Activated gamma-delta T cell treated with Interleukin-2 at 50 U/mL for 16 hours (primary cell): ENCODE results near the gene SPARCL1.

Experiments
- DNase-seq: peaks from one replicate; pipeline ENCODE4 v3.0.0-alpha.2; 2020

Gene SPARCL1

GRCh38 chr4:87541521-87541920, 12.3 kb upstream of the SPARCL1 start:
- DNase-seq, result no peak

- DNase-seq, result no peak
Measured at GRCh38 chr4:87540146-87541058, 11.2 kb upstream of the SPARCL1 start.

- DNase-seq, result no peak
Measured at GRCh38 chr4:87532907-87533306, 3.7 kb upstream of the SPARCL1 start.

- DNase-seq, result no peak
Measured at GRCh38 chr4:87532109-87532508, 2.9 kb upstream of the SPARCL1 start.

GRCh38 chr4:87531621-87532020, 2.4 kb upstream of the SPARCL1 start:
- no peak for DNase-seq

- no peak for DNase-seq
Measured at GRCh38 chr4:87530868-87531267, 1.7 kb upstream of the SPARCL1 start.

GRCh38 chr4:87530229-87530628, 1.1 kb upstream of the SPARCL1 start:
- no peak for DNase-seq

- DNase-seq, result no peak
Measured at GRCh38 chr4:87527431-87528220, 1.6 kb downstream of the SPARCL1 start.

GRCh38 chr4:87525636-87526295, 3.4 kb downstream of the SPARCL1 start:
- no peak for DNase-seq

GRCh38 chr4:87524456-87524855, 4.7 kb downstream of the SPARCL1 start:
- DNase-seq, result no peak

GRCh38 chr4:87523307-87523706, 5.9 kb downstream of the SPARCL1 start:
- DNase-seq, result no peak

- DNase-seq, result no peak
Measured at GRCh38 chr4:87521757-87522374, 7.3 kb downstream of the SPARCL1 start.

GRCh38 chr4:87521319-87521718, 7.9 kb downstream of the SPARCL1 start:
- DNase-seq, result no peak

- DNase-seq, result no peak
Measured at GRCh38 chr4:87517621-87518020, 11.6 kb downstream of the SPARCL1 start.

GRCh38 chr4:87516683-87517082, 12.5 kb downstream of the SPARCL1 start:
- DNase-seq, result no peak

- no peak for DNase-seq
Measured at GRCh38 chr4:87512400-87512799, 16.8 kb downstream of the SPARCL1 start.

GRCh38 chr4:87511500-87511899, 17.7 kb downstream of the SPARCL1 start:
- DNase-seq, result no peak

GRCh38 chr4:87510747-87511146, 18.4 kb downstream of the SPARCL1 start:
- DNase-seq, result no peak

GRCh38 chr4:87506974-87507701, 22.0 kb downstream of the SPARCL1 start:
- DNase-seq, result no peak

- DNase-seq, result no peak
Measured at GRCh38 chr4:87505862-87506261, 23.3 kb downstream of the SPARCL1 start.

GRCh38 chr4:87502580-87503238, 26.5 kb downstream of the SPARCL1 start:
- no peak for DNase-seq

GRCh38 chr4:87500092-87500462, 29.1 kb downstream of the SPARCL1 start:
- no peak for DNase-seq
